OCI-LY7 (cell line): ENCODE measurements around the gene NEURL3. TPM values are rescaled to one million over a fixed set of nuclear protein-coding genes. Genes with fewer than 3 reads are reported as not detected.
"Not testable (repeated sequence)": the region's sequence is repeated elsewhere in the genome, so short reads cannot be mapped to it uniquely, and the experiment has no call there.

Source experiments
- BruUV-seq: library from RNA; stranded (reverse); fragments of 400-500 nt; replicated peaks from 2 replicates; lab custom pipeline; 2021; lab: Mats Ljungman, UMichigan
- CTCF ChIA-PET: fragments of 300-600 bp; sonication (Branson Sonifier 250); formaldehyde crosslinking; loops from one replicate; lab custom pipeline; 2022; ENCODE audit warnings: antibody characterized with exemption; ENCODE audit not compliant: unreplicated experiment; lab: Charles Lee
- POLR2A ChIA-PET: fragments of 300-600 bp; sonication (Branson Sonifier 250); formaldehyde crosslinking; loops from one replicate; lab custom pipeline; 2022; ENCODE audit warnings: antibody characterized with exemption; lab: Charles Lee
- DNase-seq: peaks from one replicate; pipeline ENCODE4 v3.0.0-alpha.2; 2015; ENCODE audit warnings: low spot score
- H2AFZ ChIP-seq: fragments of 200-600 bp; sonication (generic), shearing (Covaris generic); 2 replicates; pipeline ENCODE4 v1.6.1; 2014; ENCODE audit warnings: mild to moderate bottlenecking, antibody characterized with exemption, low read length, moderate library complexity
- H3K27ac ChIP-seq: fragments of 200-600 bp; sonication (generic); 2 replicates; pipeline ENCODE4 v1.5.1; 2014; ENCODE audit warnings: mixed run types, low read depth, mild to moderate bottlenecking, moderate library complexity, low read length, inconsistent platforms; ENCODE audit not compliant: poor library complexity, severe bottlenecking
- H3K36me3 ChIP-seq: fragments of 200-600 bp; sonication (generic); 2 replicates; pipeline ENCODE4 v1.6.1; 2014; ENCODE audit warnings: mild to moderate bottlenecking, antibody characterized with exemption, low read length, moderate library complexity, mixed read lengths; ENCODE audit not compliant: insufficient read depth
- H3K4me1 ChIP-seq: fragments of 200-600 bp; sonication (generic); 2 replicates; pipeline ENCODE4 v1.5.1; 2014; ENCODE audit warnings: mild to moderate bottlenecking, low read length; ENCODE audit not compliant: insufficient read depth, poor library complexity, severe bottlenecking
- H3K4me2 ChIP-seq: fragments of 200-600 bp; sonication (generic); 2 replicates; pipeline ENCODE4 v1.6.1; 2014; ENCODE audit warnings: mild to moderate bottlenecking, low read length
- H3K4me3 ChIP-seq: fragments of 200-600 bp; sonication (generic); 2 replicates; pipeline ENCODE4 v1.5.1; 2014; ENCODE audit warnings: mild to moderate bottlenecking, low read depth, low read length; ENCODE audit not compliant: poor library complexity, severe bottlenecking
- H3K79me2 ChIP-seq: fragments of 200-600 bp; sonication (generic); 2 replicates; pipeline ENCODE4 v1.6.1; 2016; ENCODE audit warnings: low read depth, mild to moderate bottlenecking, low read length, moderate library complexity, mixed read lengths; ENCODE audit not compliant: insufficient read depth
- H3K9me2 ChIP-seq: fragments of 200-600 bp; sonication (generic); 2 replicates; pipeline ENCODE4 v1.6.1; 2016; ENCODE audit warnings: mild to moderate bottlenecking, low read length, mixed read lengths; ENCODE audit not compliant: insufficient read depth
- H3K9me3 ChIP-seq: fragments of 200-600 bp; sonication (generic); 2 replicates; pipeline ENCODE4 v1.6.1; 2014; ENCODE audit warnings: mild to moderate bottlenecking, mixed run types, low read length, mixed read lengths
- H4K20me1 ChIP-seq: fragments of 200-600 bp; sonication (generic); 2 replicates; pipeline ENCODE4 v1.6.1; 2014; ENCODE audit warnings: mild to moderate bottlenecking, antibody characterized with exemption, low read length, moderate library complexity, mixed read lengths; ENCODE audit not compliant: insufficient read depth
- EZH2phosphoT487 ChIP-seq: fragments of 200-600 bp; sonication (generic); IDR thresholded peaks from 2 replicates; pipeline ENCODE4 v1.6.1; 2018; ENCODE audit warnings: low read depth, borderline replicate concordance, mild to moderate bottlenecking, mixed run types, antibody characterized with exemption, low read length, moderate library complexity, mixed read lengths
- intact Hi-C: fragments of 100-400 bp; cut with micrococcal nuclease; formaldehyde crosslinking; loops from one replicate; pipeline ENCODE4 v1.10.0; 2022; ENCODE audit not compliant: unreplicated experiment
- total RNA-seq, 2 experiments: library from RNA; depleted of rRNA in 1 of 2; stranded (reverse); fragments of >200 nt in 1 of 2; shearing (Covaris generic) in 1 of 2; gene quantifications; 2 replicates each; pipeline ENCODE4 v1.2.3, GENCODE V29; 2014 to 2022
- TF ChIP-seq, protein P1 (sequence below): fragments of 200-600 bp; sonication (generic); conservative IDR thresholded peaks from 2 replicates; pipeline ENCODE4 v1.5.1; 2014; ENCODE audit warnings: mild to moderate bottlenecking, antibody characterized with exemption, low read length, moderate library complexity, mixed read lengths

Gene NEURL3
- total RNA-seq, 2 experiments from 2014 or later, result not detected

DNA sequence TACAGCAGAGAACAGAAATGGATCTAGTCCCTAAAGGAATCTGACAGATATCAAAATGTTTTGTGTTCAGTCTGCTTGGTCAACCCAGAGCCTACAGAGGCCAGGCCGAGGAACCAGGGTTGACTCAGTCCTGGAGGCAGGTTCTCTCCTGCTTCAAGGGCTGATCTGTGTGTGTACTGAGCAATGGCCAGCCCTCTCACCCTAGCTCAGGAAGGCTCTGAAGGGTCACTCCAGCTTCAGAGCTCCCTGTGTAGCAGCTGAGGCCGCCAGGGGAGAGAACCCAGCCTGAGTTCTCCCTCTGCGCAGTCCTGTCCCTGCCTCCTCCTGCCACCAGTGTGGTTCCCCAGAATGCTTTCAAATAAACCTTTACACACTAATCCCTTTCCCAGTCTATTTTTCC lies 41.1 kb downstream of the NEURL3 start:
- Histone ChIP-seq H3K4me2 (no peak overlapping the region), H3K9me2 (no peaks in the 10 kb centered on the region), H3K79me2 (no peaks in the 10 kb centered on the region), H3K4me1 (no peaks in the 10 kb centered on the region), H3K4me3 (no peak overlapping the region), H4K20me1 (no peaks in the 10 kb centered on the region), H3K9me3 (no peaks in the 10 kb centered on the region), H2AFZ (no peak overlapping the region), H3K36me3 (no peaks in the 10 kb centered on the region), H3K27ac (no peak overlapping the region)
- no peak for DNase-seq
- POLR2A ChIA-PET, result no interaction called here
- CTCF ChIA-PET, result no interaction called here
- intact Hi-C loops, result no loop called here
- TF ChIP-seq EZH2phosphoT487, result no peak
- TF ChIP-seq, protein P1, sequence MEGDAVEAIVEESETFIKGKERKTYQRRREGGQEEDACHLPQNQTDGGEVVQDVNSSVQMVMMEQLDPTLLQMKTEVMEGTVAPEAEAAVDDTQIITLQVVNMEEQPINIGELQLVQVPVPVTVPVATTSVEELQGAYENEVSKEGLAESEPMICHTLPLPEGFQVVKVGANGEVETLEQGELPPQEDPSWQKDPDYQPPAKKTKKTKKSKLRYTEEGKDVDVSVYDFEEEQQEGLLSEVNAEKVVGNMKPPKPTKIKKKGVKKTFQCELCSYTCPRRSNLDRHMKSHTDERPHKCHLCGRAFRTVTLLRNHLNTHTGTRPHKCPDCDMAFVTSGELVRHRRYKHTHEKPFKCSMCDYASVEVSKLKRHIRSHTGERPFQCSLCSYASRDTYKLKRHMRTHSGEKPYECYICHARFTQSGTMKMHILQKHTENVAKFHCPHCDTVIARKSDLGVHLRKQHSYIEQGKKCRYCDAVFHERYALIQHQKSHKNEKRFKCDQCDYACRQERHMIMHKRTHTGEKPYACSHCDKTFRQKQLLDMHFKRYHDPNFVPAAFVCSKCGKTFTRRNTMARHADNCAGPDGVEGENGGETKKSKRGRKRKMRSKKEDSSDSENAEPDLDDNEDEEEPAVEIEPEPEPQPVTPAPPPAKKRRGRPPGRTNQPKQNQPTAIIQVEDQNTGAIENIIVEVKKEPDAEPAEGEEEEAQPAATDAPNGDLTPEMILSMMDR, result no peak
- no TSS peak for BruUV-seq

DNA sequence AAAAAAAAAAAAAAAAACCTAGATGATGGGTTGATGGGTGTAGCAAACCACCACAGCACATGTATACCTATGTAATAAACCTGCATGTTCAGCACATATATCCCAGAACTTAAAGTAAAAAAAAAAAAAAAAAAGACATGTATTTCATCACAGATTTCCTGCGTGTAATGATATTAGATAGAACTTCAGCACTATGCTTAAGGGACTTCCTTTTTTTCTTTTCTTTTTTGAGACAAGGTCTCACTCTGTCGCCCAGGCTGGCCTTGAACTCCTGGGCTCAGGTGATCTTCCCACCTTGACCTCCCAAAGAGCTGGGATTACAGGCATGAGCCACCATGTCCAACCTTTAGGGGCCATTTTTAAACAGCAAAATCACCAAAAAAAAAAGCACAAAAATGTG lies 42.0 kb downstream of the NEURL3 start:
- Histone ChIP-seq H3K9me3 (no peaks in the 10 kb centered on the region), H3K4me3 (no peak overlapping the region), H4K20me1 (no peaks in the 10 kb centered on the region), H3K27ac (no peak overlapping the region), H3K36me3 (no peaks in the 10 kb centered on the region), H2AFZ (no peak overlapping the region), H3K9me2 (no peaks in the 10 kb centered on the region), H3K79me2 (no peaks in the 10 kb centered on the region), H3K4me1 (no peaks in the 10 kb centered on the region), H3K4me2 (no peak overlapping the region)
- no TSS peak for BruUV-seq
- no peak for DNase-seq
- POLR2A ChIA-PET, result no interaction called here
- CTCF ChIA-PET, result no interaction called here
- TF ChIP-seq, protein P1, result no peak
- no peak for TF ChIP-seq EZH2phosphoT487
- intact Hi-C loops, result no loop called here

DNA sequence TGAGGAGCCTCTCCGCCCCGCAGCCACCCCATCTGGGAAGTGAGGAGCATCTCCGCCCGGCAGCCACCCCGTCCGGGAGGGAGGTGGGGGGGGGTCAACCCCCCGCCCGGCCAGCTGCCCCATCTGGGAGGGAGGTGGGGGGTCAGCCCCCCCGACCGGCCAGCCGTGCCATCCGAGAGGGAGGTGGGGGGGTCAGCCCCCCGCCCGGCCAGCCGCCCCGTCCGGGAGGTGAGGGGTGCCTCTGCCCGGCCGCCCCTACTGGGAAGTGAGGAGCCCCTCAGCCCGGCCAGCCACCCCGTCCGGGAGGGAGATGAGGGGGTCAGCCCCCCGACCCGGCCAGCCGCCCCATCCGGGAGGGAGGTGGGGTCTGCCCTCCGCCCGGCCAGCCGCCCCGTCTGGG lies 43.5 kb downstream of the NEURL3 start:
- H4K20me1 ChIP-seq, H3K27ac ChIP-seq, H3K9me2 ChIP-seq, DNase-seq, H2AFZ ChIP-seq, BruUV-seq, H3K4me2 ChIP-seq, POLR2A ChIA-PET, H3K4me3 ChIP-seq, H3K79me2 ChIP-seq, H3K4me1 ChIP-seq, intact Hi-C loops, CTCF ChIA-PET, H3K9me3 ChIP-seq, H3K36me3 ChIP-seq: not testable (repeated sequence)
